ENCODE data around the gene OSGIN1.

The OSGIN1 gene

DNA sequence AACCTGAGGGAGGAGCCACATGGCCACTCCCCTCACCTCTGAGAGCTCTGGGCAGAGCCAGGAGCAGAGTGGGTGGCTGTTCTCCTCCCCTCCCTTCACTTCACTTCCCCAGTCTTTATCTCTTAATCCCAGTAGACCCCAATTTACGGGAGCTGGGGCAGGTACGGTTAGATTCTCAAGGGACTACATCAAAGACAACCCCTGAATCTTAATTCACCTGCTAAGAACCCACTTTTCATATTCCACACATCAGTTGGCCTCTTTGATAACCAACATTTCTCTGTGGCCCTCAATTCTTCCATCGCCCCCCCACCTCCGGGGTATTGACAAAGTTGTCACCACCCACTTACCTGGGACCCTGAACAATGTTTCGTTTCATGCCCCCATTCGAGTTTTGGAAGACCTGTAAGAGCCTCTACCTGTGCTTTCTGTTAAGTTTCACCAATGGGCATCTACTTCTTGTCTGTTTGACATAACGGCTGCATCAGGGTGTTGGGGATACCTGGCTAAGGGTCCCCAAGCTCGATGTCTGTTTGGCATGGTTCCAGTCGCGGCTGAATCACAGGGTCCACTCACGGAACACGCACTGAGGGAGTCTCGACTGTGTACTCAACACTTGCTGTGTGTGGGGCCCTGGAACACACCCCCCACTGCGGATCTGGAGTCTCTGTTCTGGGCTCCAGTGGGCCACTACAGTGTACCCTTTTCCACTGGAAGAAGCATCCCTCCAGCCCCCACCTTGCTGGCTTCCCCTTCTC lies 61.7 kb downstream of the OSGIN1 start:
- no peak overlapping the region for H3K4me3 ChIP-seq (ENCODE audit: low read depth, low read length)
- no peak for TF ChIP-seq CTCF (IDR thresholded peaks at IDR 0.05; ENCODE audit: low read depth, low read length, missing control alignments)
- DNase-seq (ENCODE audit: low read depth) = no peak

DNA sequence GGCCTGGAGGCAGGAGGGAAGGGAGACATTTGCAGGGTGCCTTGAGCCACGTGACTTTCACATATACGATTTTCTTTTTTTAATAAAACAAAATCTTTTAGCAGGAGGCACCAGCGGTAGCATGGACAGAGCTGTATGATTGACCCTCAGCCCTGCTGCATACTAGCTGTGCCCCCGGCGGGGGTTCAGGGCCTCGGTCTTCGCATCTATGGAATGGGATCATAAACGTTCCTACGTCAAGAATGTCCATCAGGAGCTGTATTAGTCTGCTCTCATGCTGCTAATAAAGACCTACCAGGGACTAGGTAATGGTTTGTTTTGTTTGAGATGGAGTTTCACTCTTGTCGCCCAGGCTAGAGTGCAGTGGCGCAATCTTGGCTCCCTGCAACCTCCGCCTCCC lies 62.4 kb downstream of the OSGIN1 start:
- TF ChIP-seq CTCF (IDR thresholded peaks at IDR 0.05; ENCODE audit: low read depth, low read length, missing control alignments) = no peak
- no peak overlapping the region for H3K4me3 ChIP-seq (ENCODE audit: low read depth, low read length)
- DNase-seq (ENCODE audit: low read depth) = no peak

Data from GM12864 (cell line).